Activated T-cell treated with anti-CD3 and anti-CD28 coated beads, Interleukin-2, amount 50 U/mL, for 4 hours (primary cell): ENCODE results near the gene CACNA1H. TPM values are rescaled to one million over a fixed set of nuclear protein-coding genes. Genes with fewer than 3 reads are reported as not detected.
"Not testable (repeated sequence)": the region's sequence is repeated elsewhere in the genome, so short reads cannot be mapped to it uniquely, and the experiment has no call there.

Experiments
- ATAC-seq, 2 donors: fragments of 200-7000 bp; cut with Tn5 transposase; one replicate each; pipeline ENCODE4 v1.10.0; 2021
- DNase-seq: peaks from one replicate; pipeline ENCODE4 v3.0.0-alpha.2; 2020
- H3K27me3 Mint-ChIP-seq: one replicate; pipeline ENCODE4 v1.8.0; 2021; ENCODE audit warnings: low read depth, mixed read lengths
- H3K36me3 Mint-ChIP-seq: one replicate; pipeline ENCODE4 v1.8.0; 2022; ENCODE audit warnings: mixed read lengths; ENCODE audit not compliant: insufficient read depth
- H3K4me1 Mint-ChIP-seq: one replicate; pipeline ENCODE4 v1.8.0; 2021; ENCODE audit warnings: low read depth, mixed read lengths
- H3K4me3 Mint-ChIP-seq: one replicate; pipeline ENCODE4 v1.8.0; 2021; ENCODE audit warnings: mild to moderate bottlenecking, moderate library complexity, mixed read lengths
- H3K9me3 Mint-ChIP-seq: one replicate; pipeline ENCODE4 v1.8.0; 2021; ENCODE audit warnings: mixed read lengths
- total RNA-seq, 3 donors: library from RNA; stranded (reverse); gene quantifications; one replicate each; pipeline ENCODE4 v1.2.1, GENCODE V29; 2021

The CACNA1H gene
- total RNA-seq, 3 donors from 2014 or later: 0.34 to 0.51 (median 0.41) TPM

DNA sequence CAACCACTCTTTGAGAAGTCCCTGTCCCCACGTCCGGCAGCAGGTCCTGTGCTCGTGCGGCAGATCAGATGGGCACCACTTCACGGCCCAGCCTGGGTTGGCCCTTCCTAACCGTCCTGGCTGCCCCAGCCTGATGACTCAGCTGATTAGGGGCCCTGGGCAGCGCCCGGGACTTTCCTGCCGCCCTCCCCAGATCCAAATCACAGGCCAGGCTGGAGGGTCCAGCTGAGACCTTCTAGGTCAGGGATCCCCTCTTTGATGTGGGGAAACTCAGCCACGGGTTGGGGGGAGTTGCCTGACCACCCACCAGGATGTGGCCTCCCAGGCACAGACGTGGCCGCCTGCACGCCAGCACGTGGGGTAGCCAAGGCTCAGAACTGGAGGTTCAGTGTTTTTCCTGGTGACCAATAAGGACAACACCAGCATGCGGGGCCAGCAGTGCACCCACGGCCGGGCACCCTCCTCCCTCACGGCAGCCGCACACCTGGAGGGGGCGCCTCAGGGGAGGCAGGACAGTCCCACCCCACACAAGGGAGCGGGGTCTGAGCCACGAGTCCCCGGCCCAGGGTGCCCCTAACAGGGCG, 72.9 kb downstream of the CACNA1H start:
- not testable (repeated sequence) for H3K4me1 Mint-ChIP-seq, H3K27me3 Mint-ChIP-seq, ATAC-seq, H3K9me3 Mint-ChIP-seq, H3K4me3 Mint-ChIP-seq, H3K36me3 Mint-ChIP-seq, DNase-seq

DNA sequence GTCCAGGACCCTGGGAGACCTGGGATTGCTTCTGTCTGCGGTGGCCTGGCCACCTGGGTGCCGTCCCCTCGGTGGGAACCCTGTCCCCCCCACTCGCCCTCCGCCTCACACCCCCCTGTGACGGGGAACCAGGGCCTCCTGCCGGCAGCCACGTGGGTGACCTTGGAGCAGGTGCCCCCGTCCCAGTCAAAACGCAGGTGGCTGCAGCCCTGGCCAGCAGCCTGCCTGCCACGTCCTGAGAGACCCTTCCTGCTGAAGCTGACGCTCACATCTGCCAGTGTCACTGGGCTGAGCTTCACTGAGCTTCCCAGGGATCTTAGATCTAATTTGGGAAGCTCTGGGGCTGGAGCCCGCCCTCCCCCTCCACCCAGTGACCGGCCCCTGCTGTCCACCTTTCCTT, 73.8 kb downstream of the CACNA1H start:
- H3K36me3 Mint-ChIP-seq, H3K9me3 Mint-ChIP-seq, H3K4me3 Mint-ChIP-seq, DNase-seq, ATAC-seq, H3K27me3 Mint-ChIP-seq, H3K4me1 Mint-ChIP-seq: not testable (repeated sequence)

DNA sequence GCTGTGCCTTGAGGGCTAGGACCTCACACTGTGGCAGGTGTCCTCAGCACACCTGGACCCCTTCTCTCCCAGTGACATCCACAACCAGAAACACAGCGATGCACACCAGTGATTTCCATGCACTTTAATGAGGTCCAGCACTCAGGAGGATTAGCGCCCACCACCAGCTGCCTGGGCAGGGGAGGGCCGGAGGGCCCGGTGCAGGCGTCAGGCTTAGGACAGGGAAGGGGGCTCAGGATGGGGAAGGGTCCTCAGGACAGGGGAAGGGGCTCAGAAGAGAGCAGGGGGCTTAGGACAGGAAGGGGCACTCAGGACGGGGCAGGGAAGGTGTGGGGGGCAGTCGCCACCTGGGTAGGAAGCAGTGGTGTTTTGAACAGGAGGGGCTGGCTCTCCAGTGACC, 75.3 kb downstream of the CACNA1H start:
- H3K4me3 Mint-ChIP-seq, H3K9me3 Mint-ChIP-seq, ATAC-seq, H3K4me1 Mint-ChIP-seq, H3K27me3 Mint-ChIP-seq, DNase-seq, H3K36me3 Mint-ChIP-seq: not testable (repeated sequence)

DNA sequence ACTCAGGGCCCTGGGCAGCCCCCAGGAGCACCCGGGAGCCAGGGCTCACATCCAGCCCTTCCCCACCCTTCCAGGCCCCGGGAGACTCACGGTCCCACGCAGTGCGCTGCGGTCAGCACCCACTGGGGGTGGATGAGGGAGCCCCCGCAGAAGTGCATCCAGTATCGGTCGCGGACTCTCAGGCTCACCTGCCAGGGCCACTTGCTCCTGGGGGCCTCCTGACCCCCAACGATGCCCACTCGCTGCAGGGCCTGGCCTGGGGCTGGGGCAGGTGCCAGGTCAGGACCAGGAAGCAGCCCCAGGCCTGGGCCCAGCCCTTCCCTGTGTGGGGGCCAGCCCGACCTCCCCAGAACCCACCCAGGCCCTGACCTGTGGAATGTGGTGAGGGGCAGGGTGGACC, 76.6 kb downstream of the CACNA1H start:
- H3K4me3 Mint-ChIP-seq, H3K27me3 Mint-ChIP-seq, H3K4me1 Mint-ChIP-seq, H3K9me3 Mint-ChIP-seq, ATAC-seq, H3K36me3 Mint-ChIP-seq, DNase-seq: not testable (repeated sequence)

DNA sequence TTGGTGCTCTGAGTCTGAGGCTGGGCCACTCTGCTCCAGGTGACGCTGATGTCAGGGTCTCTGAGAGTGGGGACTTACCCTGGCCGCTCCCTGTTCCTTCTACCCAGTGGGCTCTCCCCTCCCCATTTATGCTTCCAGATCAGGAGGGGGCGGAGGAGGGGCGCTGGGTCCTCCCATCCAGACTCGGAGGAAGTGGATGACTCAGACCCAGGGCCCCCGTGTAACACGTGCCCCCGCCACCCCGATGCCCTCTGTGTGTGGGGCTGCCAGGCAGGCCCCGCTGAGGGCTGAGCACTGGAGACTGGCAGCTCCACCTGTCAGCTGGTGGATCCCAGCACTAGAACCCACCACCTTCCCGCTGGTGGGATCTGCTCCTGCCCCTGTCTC, 77.2 kb downstream of the CACNA1H start, which contains the start of gene TPSB2:
Gene TPSB2, minus strand, starts transcription at position 101 of the 387 bp plus-strand sequence. CDS start 233 bp downstream, outside the sequence.
- H3K36me3 Mint-ChIP-seq, H3K27me3 Mint-ChIP-seq, H3K4me3 Mint-ChIP-seq, ATAC-seq, H3K4me1 Mint-ChIP-seq, DNase-seq, H3K9me3 Mint-ChIP-seq: not testable (repeated sequence)

DNA sequence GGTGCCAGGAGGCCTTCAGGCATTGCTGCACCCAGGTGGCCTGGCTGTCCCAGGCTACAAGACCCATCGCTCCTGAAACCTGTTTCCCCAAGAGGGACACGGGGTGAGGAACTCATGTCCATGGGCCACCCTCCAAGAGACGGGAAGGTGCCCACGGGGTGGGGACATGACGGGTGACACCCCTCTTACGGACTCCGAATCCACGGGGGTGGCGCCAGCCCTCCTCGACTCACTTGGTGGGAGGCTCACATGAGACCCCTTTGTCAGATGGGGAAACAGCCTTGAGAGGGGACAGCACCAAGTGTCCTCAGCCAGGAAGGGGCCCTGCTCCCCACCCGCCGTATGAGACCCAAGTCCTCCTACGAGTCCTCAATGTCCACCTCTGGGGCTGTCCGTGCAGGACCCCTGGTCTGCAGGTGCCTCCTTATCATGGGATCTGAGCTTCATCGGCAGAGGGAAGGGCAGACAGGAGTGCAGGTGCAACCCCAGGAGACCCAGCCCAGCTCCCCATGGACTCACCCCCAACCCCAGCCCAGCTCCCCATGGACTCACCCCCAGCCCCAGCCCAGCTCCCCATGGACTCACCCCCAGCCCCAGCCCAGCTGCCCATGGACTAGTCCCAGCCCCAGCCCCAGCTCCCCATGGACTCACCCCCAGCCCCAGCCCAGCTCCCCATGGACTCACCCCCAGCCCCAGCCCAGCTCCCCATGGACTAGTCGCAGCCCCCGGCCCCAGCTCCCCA, 77.7 kb downstream of the CACNA1H start:
- H3K4me3 Mint-ChIP-seq, H3K36me3 Mint-ChIP-seq, H3K27me3 Mint-ChIP-seq, H3K9me3 Mint-ChIP-seq, ATAC-seq, H3K4me1 Mint-ChIP-seq, DNase-seq: not testable (repeated sequence)

DNA sequence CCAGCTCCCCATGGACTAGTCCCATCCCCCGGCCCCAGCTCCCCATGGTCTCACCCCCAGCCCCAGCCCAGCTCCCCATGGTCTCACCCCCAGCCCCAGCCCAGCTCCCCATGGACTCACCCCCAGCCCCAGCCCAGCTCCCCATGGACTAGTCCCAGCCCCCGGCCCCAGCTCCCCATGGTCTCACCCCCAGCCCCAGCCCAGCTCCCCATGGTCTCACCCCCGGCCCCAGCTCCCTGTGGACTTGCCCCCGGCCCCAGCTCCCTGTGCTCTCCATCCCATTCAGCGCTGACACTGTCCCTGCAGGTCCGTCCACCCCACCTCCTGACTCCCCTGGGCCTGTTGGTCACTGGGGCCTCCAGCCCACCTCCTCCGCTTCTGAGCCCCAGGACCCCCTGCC, 78.4 kb downstream of the CACNA1H start:
- H3K9me3 Mint-ChIP-seq, H3K36me3 Mint-ChIP-seq: not testable (repeated sequence)

DNA sequence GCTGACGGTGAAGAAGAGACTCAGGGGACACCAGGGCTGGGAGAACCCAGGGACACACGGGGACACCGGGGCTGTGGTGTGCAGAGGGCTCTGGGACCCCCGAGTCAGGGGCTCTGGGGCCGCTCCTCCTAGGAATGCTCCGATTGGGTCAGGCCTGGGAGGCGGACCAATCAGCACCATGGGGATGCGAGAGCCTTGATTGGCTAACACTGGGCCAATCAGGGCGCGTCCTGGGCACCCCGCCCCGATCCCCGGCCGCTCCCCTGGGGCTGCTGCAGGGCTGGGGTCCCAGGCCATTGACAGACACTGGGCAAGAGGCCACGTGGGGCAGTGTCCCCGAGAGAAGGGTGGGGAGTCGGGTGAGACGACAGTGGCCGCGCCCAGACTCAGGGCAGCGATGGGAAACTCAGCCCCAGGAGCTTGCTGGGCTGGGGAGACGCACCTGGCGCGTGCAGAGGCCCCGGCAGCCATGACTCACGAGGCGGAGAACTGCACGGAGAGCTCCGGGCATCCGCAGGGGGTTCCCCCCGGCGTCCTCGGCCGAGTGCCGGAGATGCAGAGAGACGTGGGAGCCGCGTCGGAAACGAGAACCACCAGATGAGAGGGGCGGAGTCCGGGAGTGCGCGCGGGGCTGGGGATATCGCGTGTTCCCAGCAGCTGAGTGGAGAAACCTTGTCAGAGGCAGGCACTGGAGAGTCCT, 79.3 kb downstream of the CACNA1H start:
- peak; percentile 46 to 62 for ATAC-seq
- H3K4me1 Mint-ChIP-seq, DNase-seq, H3K36me3 Mint-ChIP-seq, H3K27me3 Mint-ChIP-seq, H3K9me3 Mint-ChIP-seq, H3K4me3 Mint-ChIP-seq: not testable (repeated sequence)

More for the DNA sequence above, 78.4 kb downstream of the CACNA1H start:
- H3K4me1 Mint-ChIP-seq, DNase-seq, H3K27me3 Mint-ChIP-seq, H3K4me3 Mint-ChIP-seq, ATAC-seq: not testable (repeated sequence)

DNA sequence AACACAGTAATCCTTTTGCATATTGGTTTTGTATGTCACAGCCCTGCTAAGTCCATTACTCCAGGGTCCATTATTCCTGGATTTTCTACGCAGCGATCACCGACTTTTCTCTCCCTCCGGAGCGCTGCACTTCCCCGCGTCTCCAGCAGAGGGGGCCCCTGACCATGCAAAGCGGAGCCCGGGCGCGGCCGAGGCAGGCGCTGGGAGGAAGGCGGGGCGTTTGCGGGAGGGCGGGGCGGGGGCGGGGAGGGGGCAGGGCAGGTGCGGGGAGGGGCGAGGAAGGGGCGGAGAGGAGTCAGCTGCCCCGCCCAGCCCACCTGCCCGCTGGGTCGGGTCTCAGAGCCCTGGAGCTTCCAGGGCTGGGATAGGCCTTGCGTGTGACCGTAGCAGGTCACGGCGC, 83.8 kb downstream of the CACNA1H start:
- not testable (repeated sequence) for H3K36me3 Mint-ChIP-seq, H3K27me3 Mint-ChIP-seq, H3K4me1 Mint-ChIP-seq, H3K9me3 Mint-ChIP-seq, DNase-seq, H3K4me3 Mint-ChIP-seq
- ATAC-seq: peak; percentile 66 to 68

DNA sequence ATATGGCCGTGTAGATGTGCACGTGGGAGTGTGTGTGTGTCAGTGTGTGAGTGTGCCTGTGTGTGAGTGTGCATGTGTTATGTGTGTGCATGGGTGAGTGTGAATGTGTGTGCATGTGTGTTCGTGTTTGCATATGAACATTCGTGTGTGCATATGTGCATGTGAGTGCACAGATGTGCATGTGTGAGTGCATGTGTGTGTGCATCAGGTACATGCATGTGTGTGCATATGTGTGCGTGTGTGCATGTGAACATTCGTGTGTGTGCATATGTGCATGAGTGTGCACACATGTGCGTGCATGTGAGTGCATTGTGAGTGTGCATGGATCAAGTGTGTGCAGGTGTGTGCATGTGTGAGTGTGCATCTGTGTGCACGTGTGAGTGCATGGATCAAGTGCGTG, 85.1 kb downstream of the CACNA1H start:
- H3K4me3 Mint-ChIP-seq: no peak overlapping the region
- H3K27me3 Mint-ChIP-seq: no peaks in the 10 kb centered on the region
- H3K36me3 Mint-ChIP-seq: no peaks in the 10 kb centered on the region
- H3K9me3 Mint-ChIP-seq: no peaks in the 10 kb centered on the region
- no peaks in the 10 kb centered on the region for H3K4me1 Mint-ChIP-seq
- ATAC-seq (no peak), DNase-seq (no peak)

DNA sequence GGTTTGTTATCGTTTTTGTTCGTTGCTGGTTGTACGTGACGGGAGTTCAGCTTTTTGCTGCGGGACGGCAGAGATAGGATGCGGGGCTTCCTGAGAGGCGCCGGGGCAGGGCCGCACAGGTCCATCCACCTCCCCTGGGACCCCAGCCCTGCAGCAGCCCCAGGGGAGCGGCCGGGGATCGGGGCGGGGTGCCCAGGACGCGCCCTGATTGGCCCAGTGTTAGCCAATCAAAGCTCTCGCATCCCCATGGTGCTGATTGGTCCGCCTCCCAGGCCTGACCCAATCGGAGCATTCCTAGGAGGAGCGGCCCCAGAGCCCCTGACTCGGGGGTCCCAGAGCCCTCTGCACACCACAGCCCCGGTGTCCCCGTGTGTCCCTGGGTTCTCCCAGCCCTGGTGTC, 86.0 kb downstream of the CACNA1H start:
- H3K27me3 Mint-ChIP-seq, H3K4me1 Mint-ChIP-seq, DNase-seq, H3K9me3 Mint-ChIP-seq, H3K4me3 Mint-ChIP-seq, H3K36me3 Mint-ChIP-seq: not testable (repeated sequence)
- peak in 1 of 2 donors; percentile 24 for ATAC-seq

DNA sequence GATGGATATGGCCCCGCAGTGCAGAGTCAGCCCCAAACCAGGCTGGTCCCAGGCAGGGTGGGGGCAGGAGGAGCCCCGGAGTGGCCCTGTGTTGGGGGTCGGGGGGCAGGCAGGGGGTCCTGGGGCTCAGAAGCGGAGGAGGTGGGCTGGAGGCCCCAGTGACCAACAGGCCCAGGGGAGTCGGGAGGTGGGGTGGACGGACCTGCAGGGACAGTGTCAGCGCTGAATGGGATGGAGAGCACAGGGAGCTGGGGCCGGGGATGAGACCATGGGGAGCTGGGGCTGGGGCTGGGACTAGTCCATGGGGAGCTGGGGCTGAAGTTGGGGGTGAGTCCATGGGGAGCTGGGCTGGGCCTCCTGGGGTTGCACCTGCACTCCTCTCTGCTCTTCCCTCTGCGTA, 86.7 kb downstream of the CACNA1H start:
- DNase-seq, H3K4me1 Mint-ChIP-seq, H3K9me3 Mint-ChIP-seq, ATAC-seq, H3K36me3 Mint-ChIP-seq, H3K4me3 Mint-ChIP-seq, H3K27me3 Mint-ChIP-seq: not testable (repeated sequence)

DNA sequence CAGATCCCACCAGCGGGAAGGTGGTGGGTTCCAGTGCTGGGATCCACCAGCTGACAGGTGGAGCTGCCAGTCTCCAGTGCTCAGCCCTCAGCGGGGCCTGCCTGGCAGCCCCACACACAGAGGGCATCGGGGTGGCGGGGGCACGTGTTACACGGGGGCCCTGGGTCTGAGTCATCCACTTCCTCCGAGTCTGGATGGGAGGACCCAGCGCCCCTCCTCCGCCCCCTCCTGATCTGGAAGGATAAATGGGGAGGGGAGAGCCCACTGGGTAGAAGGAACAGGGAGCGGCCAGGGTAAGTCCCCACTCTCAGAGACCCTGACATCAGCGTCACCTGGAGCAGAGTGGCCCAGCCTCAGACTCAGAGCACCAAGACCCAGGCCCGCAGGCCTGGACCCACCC, 87.5 kb downstream of the CACNA1H start, which contains the start of gene TPSAB1:
Gene TPSAB1, plus strand, starts transcription at position 270 of the 400 bp plus-strand sequence. CDS start 234 bp downstream, outside the sequence.
- H3K36me3 Mint-ChIP-seq, H3K27me3 Mint-ChIP-seq, ATAC-seq, DNase-seq, H3K4me1 Mint-ChIP-seq, H3K4me3 Mint-ChIP-seq, H3K9me3 Mint-ChIP-seq: not testable (repeated sequence)

DNA sequence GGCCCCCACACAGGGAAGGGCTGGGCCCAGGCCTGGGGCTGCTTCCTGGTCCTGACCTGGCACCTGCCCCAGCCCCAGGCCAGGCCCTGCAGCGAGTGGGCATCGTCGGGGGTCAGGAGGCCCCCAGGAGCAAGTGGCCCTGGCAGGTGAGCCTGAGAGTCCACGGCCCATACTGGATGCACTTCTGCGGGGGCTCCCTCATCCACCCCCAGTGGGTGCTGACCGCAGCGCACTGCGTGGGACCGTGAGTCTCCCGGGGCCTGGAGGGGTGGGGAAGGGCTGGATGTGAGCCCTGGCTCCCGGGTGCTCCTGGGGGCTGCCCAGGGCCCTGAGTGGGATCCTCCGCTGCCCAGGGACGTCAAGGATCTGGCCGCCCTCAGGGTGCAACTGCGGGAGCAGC, 88.2 kb downstream of the CACNA1H start:
- not testable (repeated sequence) for DNase-seq, H3K36me3 Mint-ChIP-seq, H3K27me3 Mint-ChIP-seq, H3K4me3 Mint-ChIP-seq, H3K9me3 Mint-ChIP-seq, H3K4me1 Mint-ChIP-seq, ATAC-seq

DNA sequence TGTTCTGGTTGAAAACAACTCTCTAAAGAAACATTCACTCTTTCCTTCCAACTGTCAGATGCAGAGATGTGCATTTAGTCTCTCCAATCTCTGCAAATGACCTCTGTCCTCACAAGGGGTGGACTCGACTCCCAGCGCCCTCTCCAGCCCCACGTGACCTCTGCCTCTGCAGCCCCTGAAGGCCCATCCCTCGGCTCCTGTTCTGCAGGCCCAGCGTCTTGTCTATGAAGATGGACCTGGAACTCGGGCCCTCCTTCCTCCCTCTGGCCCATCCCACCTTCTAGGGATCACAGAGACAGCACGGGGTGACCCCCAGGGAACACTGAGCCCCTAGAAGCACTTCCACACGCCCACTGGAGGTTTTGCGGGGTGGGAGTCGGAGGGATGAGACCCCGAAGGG, 90.5 kb downstream of the CACNA1H start:
- not testable (repeated sequence) for H3K4me3 Mint-ChIP-seq, H3K9me3 Mint-ChIP-seq, H3K36me3 Mint-ChIP-seq, DNase-seq, H3K4me1 Mint-ChIP-seq, H3K27me3 Mint-ChIP-seq, ATAC-seq
